ENCODE results near the gene SEPTIN3. TPM values are rescaled to one million over a fixed set of nuclear protein-coding genes. Genes with fewer than 3 reads are reported as not detected.

The SEPTIN3 gene
- polyA plus RNA-seq, 1 donor (not counting 4 experiments of a cell fraction or from before 2014, with no cell fraction given) = 0.07 TPM

DNA sequence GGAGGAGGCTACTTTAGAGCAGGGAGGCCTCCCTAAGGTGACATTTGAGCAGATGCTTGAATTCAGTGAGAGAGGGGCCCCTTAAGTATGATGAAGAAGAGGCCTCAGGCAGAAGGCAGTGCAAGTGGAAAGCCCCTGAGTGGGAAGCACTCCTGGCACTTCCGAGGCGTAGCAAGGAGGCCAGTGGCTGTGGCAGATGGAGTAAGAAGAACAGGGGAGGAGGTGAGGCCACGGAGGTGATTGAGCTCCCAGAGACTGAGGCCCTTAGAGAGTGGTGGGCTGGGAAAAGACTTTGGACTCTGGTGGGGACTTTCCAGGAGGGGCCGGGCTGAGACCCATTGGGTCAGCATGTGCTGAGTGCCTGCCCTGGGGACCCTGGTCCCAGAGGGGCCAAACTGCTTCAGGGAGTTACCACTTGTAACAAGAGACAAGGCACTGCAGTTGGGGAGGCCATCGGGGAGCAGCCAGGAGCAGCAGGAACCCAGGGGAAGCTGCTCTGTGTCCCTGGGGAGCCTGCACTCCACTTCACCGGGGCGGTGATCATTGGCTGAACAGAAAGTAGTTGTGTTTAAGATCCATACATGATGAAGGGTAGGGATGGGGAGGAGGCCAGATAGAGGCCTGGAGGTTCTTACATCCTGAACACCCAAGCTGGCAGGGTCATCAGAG, 19.8 kb upstream of the SEPTIN3 start:
- no peaks in the 10 kb centered on the region for H4K20me1 ChIP-seq (ENCODE audit: control insufficient read depth, extremely low read depth, insufficient read depth, low read length)
- no peaks in the 10 kb centered on the region for H3K9me1 ChIP-seq (ENCODE audit: control insufficient read depth, extremely low read depth, insufficient read depth, low read length)
- H2AFZ ChIP-seq (ENCODE audit: control insufficient read depth, low read length) = no peak overlapping the region
- FAIRE-seq = no peak
- H3K4me2 ChIP-seq (ENCODE audit: control insufficient read depth, extremely low read depth, insufficient read depth, low read depth, low read length) = no peak overlapping the region
- H3K9me3 ChIP-seq (ENCODE audit: control insufficient read depth, low read depth, low read length) = no peaks in the 10 kb centered on the region
- TF ChIP-seq, protein P1, sequence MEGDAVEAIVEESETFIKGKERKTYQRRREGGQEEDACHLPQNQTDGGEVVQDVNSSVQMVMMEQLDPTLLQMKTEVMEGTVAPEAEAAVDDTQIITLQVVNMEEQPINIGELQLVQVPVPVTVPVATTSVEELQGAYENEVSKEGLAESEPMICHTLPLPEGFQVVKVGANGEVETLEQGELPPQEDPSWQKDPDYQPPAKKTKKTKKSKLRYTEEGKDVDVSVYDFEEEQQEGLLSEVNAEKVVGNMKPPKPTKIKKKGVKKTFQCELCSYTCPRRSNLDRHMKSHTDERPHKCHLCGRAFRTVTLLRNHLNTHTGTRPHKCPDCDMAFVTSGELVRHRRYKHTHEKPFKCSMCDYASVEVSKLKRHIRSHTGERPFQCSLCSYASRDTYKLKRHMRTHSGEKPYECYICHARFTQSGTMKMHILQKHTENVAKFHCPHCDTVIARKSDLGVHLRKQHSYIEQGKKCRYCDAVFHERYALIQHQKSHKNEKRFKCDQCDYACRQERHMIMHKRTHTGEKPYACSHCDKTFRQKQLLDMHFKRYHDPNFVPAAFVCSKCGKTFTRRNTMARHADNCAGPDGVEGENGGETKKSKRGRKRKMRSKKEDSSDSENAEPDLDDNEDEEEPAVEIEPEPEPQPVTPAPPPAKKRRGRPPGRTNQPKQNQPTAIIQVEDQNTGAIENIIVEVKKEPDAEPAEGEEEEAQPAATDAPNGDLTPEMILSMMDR (optimal IDR thresholded peaks at IDR 0.05 in 1 of 3, IDR thresholded peaks at IDR 0.05 in 1 of 3, conservative IDR thresholded peaks at IDR 0.05 in 1 of 3; ENCODE audit: extremely low read depth in 1 of 3, insufficient read depth in 2 of 3, low read length in 3 of 3) = no peak
- TF ChIP-seq EZH2 (IDR thresholded peaks at IDR 0.05; ENCODE audit: low read length) = no peak
- H3K9ac ChIP-seq (ENCODE audit: control insufficient read depth, extremely low read depth, insufficient read depth, low read length) = no peak overlapping the region
- no peak for DNase-seq (ENCODE audit: low read depth, low spot score)
- no peaks in the 10 kb centered on the region for H3K36me3 ChIP-seq (ENCODE audit: control insufficient read depth in 2 of 2, extremely low read depth in 1 of 2, insufficient read depth in 2 of 2, low read length in 2 of 2)
- peaks cover 9% of the 10 kb centered on the region for H3K79me2 ChIP-seq (ENCODE audit: control insufficient read depth, insufficient read depth, low read length)
- no peaks in the 10 kb centered on the region for H3K27me3 ChIP-seq (ENCODE audit: control insufficient read depth, extremely low read depth, insufficient read depth, low read length)
- no peak overlapping the region for H3K27ac ChIP-seq (ENCODE audit: control insufficient read depth, insufficient read depth, low read length)
- peaks cover 14% of the 10 kb centered on the region for H3K4me1 ChIP-seq (ENCODE audit: control insufficient read depth, extremely low read depth, insufficient read depth, low read length)
- dilution Hi-C loops (cut with MboI; ENCODE audit: extremely low pct_ligation_motif_present, low sequenced_read_pairs) = no loop called here
- H3K4me3 ChIP-seq (ENCODE audit: control insufficient read depth in 2 of 3, extremely low read depth in 1 of 3, insufficient read depth in 2 of 3, low read depth in 1 of 3, low read length in 3 of 3) = no peak overlapping the region

GRCh38 chr22:41951898-41952474, 17.3 kb upstream of the SEPTIN3 start, which contains the start of gene SMIM45:
Gene SMIM45, plus strand, starts transcription at chr22:41952150.
- H3K27me3 ChIP-seq (ENCODE audit: control insufficient read depth, extremely low read depth, insufficient read depth, low read length) = no peaks in the 10 kb centered on the region
- dilution Hi-C loops (cut with MboI; ENCODE audit: extremely low pct_ligation_motif_present, low sequenced_read_pairs) = no loop called here
- FAIRE-seq = no peak

More at GRCh38 chr22:41951898-41952474, 17.3 kb upstream of the SEPTIN3 start, which contains the start of gene SMIM45:
- Histone ChIP-seq H2AFZ (ENCODE audit: control insufficient read depth, low read length) (no peak within 1 kb of the TSS), H3K79me2 (ENCODE audit: control insufficient read depth, insufficient read depth, low read length) (no peaks in the 10 kb centered on the region), H3K9ac (ENCODE audit: control insufficient read depth, extremely low read depth, insufficient read depth, low read length) (no peak within 1 kb of the TSS), H3K4me3 (ENCODE audit: control insufficient read depth in 2 of 3, extremely low read depth in 1 of 3, insufficient read depth in 2 of 3, low read depth in 1 of 3, low read length in 3 of 3) (no peak within 1 kb of the TSS), H3K4me2 (ENCODE audit: control insufficient read depth, extremely low read depth, insufficient read depth, low read depth, low read length) (no peak within 1 kb of the TSS), H4K20me1 (ENCODE audit: control insufficient read depth, extremely low read depth, insufficient read depth, low read length) (no peaks in the 10 kb centered on the region), H3K27ac (ENCODE audit: control insufficient read depth, insufficient read depth, low read length) (no peak within 1 kb of the TSS), H3K9me3 (ENCODE audit: control insufficient read depth, low read depth, low read length) (no peaks in the 10 kb centered on the region), H3K36me3 (ENCODE audit: control insufficient read depth in 2 of 2, extremely low read depth in 1 of 2, insufficient read depth in 2 of 2, low read length in 2 of 2) (no peaks in the 10 kb centered on the region), H3K9me1 (ENCODE audit: control insufficient read depth, extremely low read depth, insufficient read depth, low read length) (no peaks in the 10 kb centered on the region), H3K4me1 (ENCODE audit: control insufficient read depth, extremely low read depth, insufficient read depth, low read length) (peaks cover 4% of the 10 kb centered on the region)
- no peak for TF ChIP-seq EZH2 (IDR thresholded peaks at IDR 0.05; ENCODE audit: low read length)
- TF ChIP-seq, protein P1 (optimal IDR thresholded peaks at IDR 0.05 in 1 of 3, IDR thresholded peaks at IDR 0.05 in 1 of 3, conservative IDR thresholded peaks at IDR 0.05 in 1 of 3; ENCODE audit: extremely low read depth in 1 of 3, insufficient read depth in 2 of 3, low read length in 3 of 3) = no peak
- no peak for DNase-seq (ENCODE audit: low read depth, low spot score)
